K562 (cell line): ENCODE data around the gene ADIPOQ. TPM values are rescaled to one million over a fixed set of nuclear protein-coding genes. Genes with fewer than 3 reads are reported as not detected.

Source experiments
- BRD9 ChIP-seq: fragments of 450-650 bp; IDR thresholded peaks from 2 replicates; pipeline ENCODE4 v1.6.1; 2018; ENCODE audit warnings: low read depth; ENCODE audit not compliant: partially characterized antibody
- CBX3 ChIP-seq, 2 experiments: IDR thresholded peaks; 1 replicate in 1 of 2; 2 replicates in 1 of 2; pipeline ENCODE4 v1.6.1; 2012; ENCODE audit warnings: inconsistent platforms in 2 of 2, low read length in 2 of 2, borderline replicate concordance in 1 of 2, control low read depth in 1 of 2
- CCAR2 ChIP-seq: fragments of 200-400 bp; formaldehyde crosslinking; IDR thresholded peaks from 2 replicates; pipeline ENCODE4 v1.6.1; 2017; ENCODE audit warnings: mild to moderate bottlenecking, low read depth, low read length
- CHCHD3 ChIP-seq: fragments of 250-450 bp; sonication (Bioruptor Pico); IDR thresholded peaks from 2 replicates; pipeline ENCODE4 v2.1.2; 2022; ENCODE audit warnings: mild to moderate bottlenecking
- CXXC5 ChIP-seq: fragments of 250-450 bp; sonication (Bioruptor Pico); IDR thresholded peaks from 2 replicates; pipeline ENCODE4 v1.8.0; 2022; ENCODE audit warnings: inconsistent platforms, mild to moderate bottlenecking, moderate library complexity
- DACH1 ChIP-seq: fragments of 450-650 bp; IDR thresholded peaks from 2 replicates; pipeline ENCODE4 v1.6.1; 2018; ENCODE audit not compliant: partially characterized antibody
- EP300 ChIP-seq: IDR thresholded peaks from 2 replicates; pipeline ENCODE4 v1.6.1; 2012; ENCODE audit warnings: low read length, improper control_type of control experiment
- EP400 ChIP-seq: fragments of 450-650 bp; IDR thresholded peaks from 2 replicates; pipeline ENCODE4 v1.6.1; 2017; ENCODE audit warnings: antibody characterized with exemption, mild to moderate bottlenecking, moderate library complexity
- EWSR1 ChIP-seq: fragments of 450-650 bp; IDR thresholded peaks from 2 replicates; pipeline ENCODE4 v1.6.1; 2018; ENCODE audit warnings: borderline replicate concordance, mild to moderate bottlenecking, low read depth, moderate library complexity; ENCODE audit not compliant: partially characterized antibody
- GABPB1 ChIP-seq: sonication (generic); formaldehyde crosslinking; IDR thresholded peaks from 2 replicates; pipeline ENCODE4 v1.8.0; 2022; ENCODE audit warnings: mild to moderate bottlenecking, missing genetic modification reagents
- HDAC2 ChIP-seq: fragments of 450-650 bp; IDR thresholded peaks from 2 replicates; pipeline ENCODE4 v1.6.1; 2016; ENCODE audit warnings: mild to moderate bottlenecking
- HIVEP1 ChIP-seq: fragments of 250-450 bp; sonication (Bioruptor Pico); IDR thresholded peaks from 2 replicates; pipeline ENCODE4 v1.4.0; 2020; ENCODE audit warnings: mild to moderate bottlenecking
- HLTF ChIP-seq: fragments of 450-650 bp; IDR thresholded peaks from 2 replicates; pipeline ENCODE4 v1.6.1; 2016
- HOXB6 ChIP-seq: fragments of 250-450 bp; sonication (Bioruptor Pico); IDR thresholded peaks from 2 replicates; pipeline ENCODE4 v1.5.1; 2022; ENCODE audit warnings: mild to moderate bottlenecking, borderline replicate concordance
- KDM1A ChIP-seq, 2 experiments: fragments of 450-650 bp; IDR thresholded peaks; 2 replicates each; pipeline ENCODE4 v1.6.1; 2016; ENCODE audit warnings: mild to moderate bottlenecking in 2 of 2
- MBD2 ChIP-seq: sonication (generic); IDR thresholded peaks from 2 replicates; pipeline ENCODE4 v1.6.1; 2016; ENCODE audit warnings: low read depth, borderline replicate concordance
- SMAD4 ChIP-seq: fragments of 250-450 bp; sonication (Bioruptor Pico); conservative IDR thresholded peaks from 2 replicates; pipeline ENCODE4 v1.8.0; 2021; ENCODE audit warnings: inconsistent platforms, mild to moderate bottlenecking, moderate library complexity
- SOX6 ChIP-seq: fragments of 450-650 bp; IDR thresholded peaks from 2 replicates; pipeline ENCODE4 v1.6.1; 2014; ENCODE audit warnings: mild to moderate bottlenecking
- ZC3H11A ChIP-seq: IDR thresholded peaks from 2 replicates; pipeline ENCODE4 v1.6.1; 2012; ENCODE audit warnings: low read depth, low read length, improper control_type of control experiment
- ZFP36 ChIP-seq: fragments of 150-350 bp; IDR thresholded peaks from 2 replicates; pipeline ENCODE4 v1.6.1; 2018; ENCODE audit warnings: low read length, low read depth; ENCODE audit not compliant: partially characterized antibody
- polyA plus RNA-seq, 8 experiments: library from polyadenylated mRNA; depleted of rRNA in 4 of 8; stranded (reverse) in 5 of 8; unstranded in 3 of 8; fragments of >200 nt; fragmentation: Nextera tagmentation in 2 of 8; fragmentation: Illumina TruSeq in 1 of 8; extraction: Ambion mirVana in 2 of 8; extraction: Trizol in 1 of 8; gene quantifications; 2 replicates each; pipeline versions ENCODE4 v1.2.1 to v1.2.3, GENCODE V29; 2011 to 2014; ENCODE audit warnings: inconsistent platforms in 1 of 8, missing spikeins in 1 of 8
- total RNA-seq, 7 experiments: library from RNA; depleted of rRNA in 6 of 7; stranded (reverse); fragments of >200 nt in 6 of 7; fragmentation: Illumina TruSeq in 2 of 7; extraction: Trizol in 2 of 7; gene quantifications; 2 replicates each; pipeline versions ENCODE4 v1.2.1 to v1.2.3, GENCODE V29; 2011 to 2021; ENCODE audit warnings: low replicate concordance in 1 of 7
- TF ChIP-seq, protein P1 (sequence below): fragments of 450-650 bp; IDR thresholded peaks from 2 replicates; pipeline ENCODE4 v1.6.1; 2016; ENCODE audit warnings: low read depth, mild to moderate bottlenecking, moderate library complexity
- TF ChIP-seq, protein P2 (sequence below): sonication (generic); formaldehyde crosslinking; IDR thresholded peaks from 2 replicates; pipeline ENCODE4 v1.8.0; 2022; ENCODE audit warnings: mild to moderate bottlenecking, low read depth, missing genetic modification reagents
- TF ChIP-seq, protein P3 (sequence below): fragments of 450-650 bp; IDR thresholded peaks from 2 replicates; pipeline ENCODE4 v1.6.1; 2017; ENCODE audit warnings: antibody characterized with exemption
- TF ChIP-seq, protein P4 (sequence below): fragments of 450-650 bp; IDR thresholded peaks from 2 replicates; pipeline ENCODE4 v1.6.1; 2017; ENCODE audit warnings: antibody characterized with exemption, mild to moderate bottlenecking

ADIPOQ gene
- total and polyA plus RNA-seq, 9 of the 15 experiments (the other 6 are each of a cell fraction or from before 2014, with no cell fraction given) = 0.01 to 0.04 (median 0.03) TPM; not detected in 4

DNA sequence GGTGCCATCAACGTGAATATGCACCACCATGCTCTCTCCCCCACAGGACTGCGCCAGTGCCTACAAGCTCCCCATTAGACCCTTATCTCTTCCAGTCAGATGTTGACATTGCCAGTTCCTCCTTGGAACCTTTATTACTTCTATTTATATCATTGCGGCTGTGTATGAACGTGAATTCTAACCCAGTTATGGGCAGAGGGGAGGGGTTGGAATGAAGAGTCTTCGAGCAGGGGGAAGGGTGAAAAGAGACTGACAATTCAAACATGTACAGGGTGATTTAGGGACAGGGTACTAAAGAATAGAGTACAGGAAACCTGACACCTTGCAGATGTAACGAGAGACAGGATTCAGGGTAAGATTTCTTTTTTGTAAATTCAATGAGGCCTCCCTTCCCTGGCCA is 46.1 kb downstream of the ADIPOQ start (continued):
- TF ChIP-seq MBD2 (no peak), CCAR2 (no peak), SOX6 (peak; percentile 89), EP400 (peak; percentile 40; the same call in 1 of the 2 replicates), KDM1A (IDR thresholded peaks at IDR 0.05) (peak; percentile 23 to 70; a peak in 2 of 4 replicates), EP300 (peak; percentile 91), ZFP36 (no peak), SMAD4 (CRISPR knock-in tag) (peak; percentile 90), CBX3 (IDR thresholded peaks at IDR 0.05; ENCODE audit: borderline replicate concordance in 1 of 2, low read length in 2 of 2) (0 out of 3 replicates have a peak, but pooled peaks of 1 of the 2 experiments have one; percentile 42), BRD9 (peak; percentile 63), HIVEP1 (CRISPR knock-in tag) (no peak), DACH1 (peak; percentile 83), GABPB1 (CRISPR knock-in tag) (no peak), EWSR1 (no peak), HDAC2 (peak; percentile 62; the same call in 1 of the 2 replicates), CXXC5 (CRISPR knock-in tag) (peak; percentile 51), HOXB6 (CRISPR knock-in tag) (no peak), HLTF (no peak), ZC3H11A (no peak), CHCHD3 (CRISPR knock-in tag) (no peak)
- TF ChIP-seq, protein P1, sequence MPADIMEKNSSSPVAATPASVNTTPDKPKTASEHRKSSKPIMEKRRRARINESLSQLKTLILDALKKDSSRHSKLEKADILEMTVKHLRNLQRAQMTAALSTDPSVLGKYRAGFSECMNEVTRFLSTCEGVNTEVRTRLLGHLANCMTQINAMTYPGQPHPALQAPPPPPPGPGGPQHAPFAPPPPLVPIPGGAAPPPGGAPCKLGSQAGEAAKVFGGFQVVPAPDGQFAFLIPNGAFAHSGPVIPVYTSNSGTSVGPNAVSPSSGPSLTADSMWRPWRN = peak; percentile 69
- TF ChIP-seq, protein P2, sequence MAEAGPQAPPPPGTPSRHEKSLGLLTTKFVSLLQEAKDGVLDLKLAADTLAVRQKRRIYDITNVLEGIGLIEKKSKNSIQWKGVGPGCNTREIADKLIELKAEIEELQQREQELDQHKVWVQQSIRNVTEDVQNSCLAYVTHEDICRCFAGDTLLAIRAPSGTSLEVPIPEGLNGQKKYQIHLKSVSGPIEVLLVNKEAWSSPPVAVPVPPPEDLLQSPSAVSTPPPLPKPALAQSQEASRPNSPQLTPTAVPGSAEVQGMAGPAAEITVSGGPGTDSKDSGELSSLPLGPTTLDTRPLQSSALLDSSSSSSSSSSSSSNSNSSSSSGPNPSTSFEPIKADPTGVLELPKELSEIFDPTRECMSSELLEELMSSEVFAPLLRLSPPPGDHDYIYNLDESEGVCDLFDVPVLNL = no peak
- TF ChIP-seq, protein P3, sequence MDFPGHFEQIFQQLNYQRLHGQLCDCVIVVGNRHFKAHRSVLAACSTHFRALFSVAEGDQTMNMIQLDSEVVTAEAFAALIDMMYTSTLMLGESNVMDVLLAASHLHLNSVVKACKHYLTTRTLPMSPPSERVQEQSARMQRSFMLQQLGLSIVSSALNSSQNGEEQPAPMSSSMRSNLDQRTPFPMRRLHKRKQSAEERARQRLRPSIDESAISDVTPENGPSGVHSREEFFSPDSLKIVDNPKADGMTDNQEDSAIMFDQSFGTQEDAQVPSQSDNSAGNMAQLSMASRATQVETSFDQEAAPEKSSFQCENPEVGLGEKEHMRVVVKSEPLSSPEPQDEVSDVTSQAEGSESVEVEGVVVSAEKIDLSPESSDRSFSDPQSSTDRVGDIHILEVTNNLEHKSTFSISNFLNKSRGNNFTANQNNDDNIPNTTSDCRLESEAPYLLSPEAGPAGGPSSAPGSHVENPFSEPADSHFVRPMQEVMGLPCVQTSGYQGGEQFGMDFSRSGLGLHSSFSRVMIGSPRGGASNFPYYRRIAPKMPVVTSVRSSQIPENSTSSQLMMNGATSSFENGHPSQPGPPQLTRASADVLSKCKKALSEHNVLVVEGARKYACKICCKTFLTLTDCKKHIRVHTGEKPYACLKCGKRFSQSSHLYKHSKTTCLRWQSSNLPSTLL = no peak
- TF ChIP-seq, protein P4, sequence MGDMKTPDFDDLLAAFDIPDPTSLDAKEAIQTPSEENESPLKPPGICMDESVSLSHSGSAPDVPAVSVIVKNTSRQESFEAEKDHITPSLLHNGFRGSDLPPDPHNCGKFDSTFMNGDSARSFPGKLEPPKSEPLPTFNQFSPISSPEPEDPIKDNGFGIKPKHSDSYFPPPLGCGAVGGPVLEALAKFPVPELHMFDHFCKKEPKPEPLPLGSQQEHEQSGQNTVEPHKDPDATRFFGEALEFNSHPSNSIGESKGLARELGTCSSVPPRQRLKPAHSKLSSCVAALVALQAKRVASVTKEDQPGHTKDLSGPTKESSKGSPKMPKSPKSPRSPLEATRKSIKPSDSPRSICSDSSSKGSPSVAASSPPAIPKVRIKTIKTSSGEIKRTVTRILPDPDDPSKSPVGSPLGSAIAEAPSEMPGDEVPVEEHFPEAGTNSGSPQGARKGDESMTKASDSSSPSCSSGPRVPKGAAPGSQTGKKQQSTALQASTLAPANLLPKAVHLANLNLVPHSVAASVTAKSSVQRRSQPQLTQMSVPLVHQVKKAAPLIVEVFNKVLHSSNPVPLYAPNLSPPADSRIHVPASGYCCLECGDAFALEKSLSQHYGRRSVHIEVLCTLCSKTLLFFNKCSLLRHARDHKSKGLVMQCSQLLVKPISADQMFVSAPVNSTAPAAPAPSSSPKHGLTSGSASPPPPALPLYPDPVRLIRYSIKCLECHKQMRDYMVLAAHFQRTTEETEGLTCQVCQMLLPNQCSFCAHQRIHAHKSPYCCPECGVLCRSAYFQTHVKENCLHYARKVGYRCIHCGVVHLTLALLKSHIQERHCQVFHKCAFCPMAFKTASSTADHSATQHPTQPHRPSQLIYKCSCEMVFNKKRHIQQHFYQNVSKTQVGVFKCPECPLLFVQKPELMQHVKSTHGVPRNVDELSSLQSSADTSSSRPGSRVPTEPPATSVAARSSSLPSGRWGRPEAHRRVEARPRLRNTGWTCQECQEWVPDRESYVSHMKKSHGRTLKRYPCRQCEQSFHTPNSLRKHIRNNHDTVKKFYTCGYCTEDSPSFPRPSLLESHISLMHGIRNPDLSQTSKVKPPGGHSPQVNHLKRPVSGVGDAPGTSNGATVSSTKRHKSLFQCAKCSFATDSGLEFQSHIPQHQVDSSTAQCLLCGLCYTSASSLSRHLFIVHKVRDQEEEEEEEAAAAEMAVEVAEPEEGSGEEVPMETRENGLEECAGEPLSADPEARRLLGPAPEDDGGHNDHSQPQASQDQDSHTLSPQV = peak; percentile 64
